Gastrocnemius medialis (tissue), 4 donors: ENCODE data around the gene PIK3R3. TPM values are rescaled to one million over a fixed set of nuclear protein-coding genes. Genes with fewer than 3 reads are reported as not detected.
A peak's percentile ranks its signal among the peaks of the same experiment; 100 is the strongest.

Source experiments
- ATAC-seq, 2 donors: fragments of 150-250 bp; one replicate each; pipeline ENCODE4 v1.9.1; 2016
- DNase-seq, 2 donors: peaks; one replicate each; pipeline ENCODE4 v3.0.0-alpha.2; 2019
- H3K27ac ChIP-seq, 4 donors: fragments of 200-600 bp; sonication (generic); 1 replicate in 1 of 4; 2 replicates in 3 of 4; pipeline ENCODE4 v1.5.1; 2016 to 2018; ENCODE audit warnings: mild to moderate bottlenecking in 2 of 4, moderate library complexity in 1 of 4
- H3K27me3 ChIP-seq, 3 donors: fragments of 200-600 bp; sonication (generic) in 2 of 3; 1 replicate in 1 of 3; 2 replicates in 2 of 3; pipeline versions ENCODE4 v1.5.1 to v1.6.0; 2016 to 2019; ENCODE audit warnings: mild to moderate bottlenecking in 1 of 3, moderate library complexity in 1 of 3
- H3K36me3 ChIP-seq, 2 donors: fragments of 200-600 bp; sonication (generic) in 1 of 2; one replicate each; pipeline ENCODE4 v1.5.1; 2017 to 2018
- H3K4me1 ChIP-seq, 2 donors: fragments of 200-600 bp; sonication (generic) in 1 of 2; one replicate each; pipeline ENCODE4 v1.5.1; 2016 to 2017; ENCODE audit warnings: mild to moderate bottlenecking in 2 of 2
- H3K4me3 ChIP-seq, 4 donors: fragments of 200-600 bp; sonication (generic) in 3 of 4; 1 replicate in 1 of 4; 2 replicates in 3 of 4; pipeline ENCODE4 v1.5.1; 2016 to 2019; ENCODE audit warnings: mild to moderate bottlenecking in 2 of 4
- H3K9me3 ChIP-seq, 3 donors: fragments of 200-600 bp; sonication (generic) in 2 of 3; 1 replicate in 1 of 3; 2 replicates in 2 of 3; pipeline ENCODE4 v1.5.1; 2016 to 2019
- CTCF ChIP-seq, 5 experiments: fragments of 450-650 bp in 3 of 5; fragments of 200-600 bp in 2 of 5; sonication (generic) in 2 of 5; IDR thresholded peaks in 4 of 5; conservative IDR thresholded peaks in 1 of 5; 1 replicate in 4 of 5; 2 replicates in 1 of 5; pipeline ENCODE4 v1.5.1; 2016 to 2019; ENCODE audit warnings: antibody characterized with exemption in 5 of 5, mild to moderate bottlenecking in 3 of 5, moderate library complexity in 3 of 5
- POLR2A ChIP-seq, 2 donors: fragments of 450-650 bp; IDR thresholded peaks; one replicate each; pipeline ENCODE4 v1.6.1; 2017; ENCODE audit warnings: antibody characterized with exemption in 2 of 2, mild to moderate bottlenecking in 2 of 2, moderate library complexity in 2 of 2
- in situ Hi-C, 4 donors: fragments of 200-750 bp; cut with MboI; loops; one replicate each; pipeline versions ENCODE4 v1.15.0 to v1.8.0; 2017; ENCODE audit warnings: low sequenced_read_pairs in 4 of 4
- intact Hi-C: fragments of 100-400 bp; cut with DNase I; formaldehyde crosslinking; loops from one replicate; pipeline ENCODE4 v1.15.1; 2023; ENCODE audit warnings: low total_unique reads
- total RNA-seq, 4 donors: library from RNA; depleted of rRNA; stranded (reverse); fragments of >200 nt; gene quantifications; one replicate each; pipeline versions ENCODE4 v1.1.0 to v1.2.3, GENCODE V29; 2016

The PIK3R3 gene
- total RNA-seq, 4 donors from 2014 or later = 12.1 to 23.8 (median 15.9) TPM

- TF ChIP-seq POLR2A (IDR thresholded peaks at IDR 0.05) (no peak), CTCF (IDR thresholded peaks at IDR 0.05 in 4 of 5, conservative IDR thresholded peaks at IDR 0.05 in 1 of 5) (no peak)
- in situ Hi-C loops = no loop called here
- no peaks in the 10 kb centered on the region for H3K36me3 ChIP-seq
- intact Hi-C loops = no loop called here
- H3K4me1 ChIP-seq = peaks cover 0 to 6% of the 10 kb centered on the region in 2 donors
- H3K9me3 ChIP-seq = no peaks in the 10 kb centered on the region
- no peak for DNase-seq
- H3K27me3 ChIP-seq = no peaks in the 10 kb centered on the region
- ATAC-seq = peak in 1 of 2 donors; percentile 14
- no peak overlapping the region for H3K4me3 ChIP-seq
- no peak overlapping the region for H3K27ac ChIP-seq
Measured at GRCh38 chr1:46070164-46070814, 62.1 kb downstream of the PIK3R3 start.

- DNase-seq = no peak
- Histone ChIP-seq H3K4me3 (no peak overlapping the region), H3K9me3 (no peaks in the 10 kb centered on the region), H3K4me1 (peaks cover 0 to 9% of the 10 kb centered on the region in 2 donors), H3K36me3 (no peaks in the 10 kb centered on the region), H3K27me3 (no peaks in the 10 kb centered on the region), H3K27ac (no peak overlapping the region)
- intact Hi-C loops = no loop called here
- no peak for TF ChIP-seq CTCF (IDR thresholded peaks at IDR 0.05 in 4 of 5, conservative IDR thresholded peaks at IDR 0.05 in 1 of 5)
- TF ChIP-seq POLR2A (IDR thresholded peaks at IDR 0.05) = no peak
- peak in 1 of 2 donors; percentile 25 for ATAC-seq
- in situ Hi-C loops = no loop called here
Measured at GRCh38 chr1:46068525-46068924, 63.9 kb downstream of the PIK3R3 start.

GRCh38 chr1:46067652-46068051 is 64.8 kb downstream of the PIK3R3 start:
- DNase-seq = no peak
- H3K27ac ChIP-seq = no peak overlapping the region
- no peak overlapping the region for H3K4me3 ChIP-seq
- H3K27me3 ChIP-seq = no peaks in the 10 kb centered on the region
- H3K9me3 ChIP-seq = no peaks in the 10 kb centered on the region
- no peak for ATAC-seq
- in situ Hi-C loops = no loop called here
- TF ChIP-seq CTCF (IDR thresholded peaks at IDR 0.05 in 4 of 5, conservative IDR thresholded peaks at IDR 0.05 in 1 of 5) (no peak), POLR2A (IDR thresholded peaks at IDR 0.05) (no peak)
- intact Hi-C loops = no loop called here
- H3K36me3 ChIP-seq = no peaks in the 10 kb centered on the region
- H3K4me1 ChIP-seq = peaks cover 0 to 9% of the 10 kb centered on the region in 2 donors

GRCh38 chr1:46065405-46065804 is 67.0 kb downstream of the PIK3R3 start:
- no peak overlapping the region for H3K4me3 ChIP-seq
- H3K9me3 ChIP-seq = no peaks in the 10 kb centered on the region
- H3K27me3 ChIP-seq = no peaks in the 10 kb centered on the region
- H3K27ac ChIP-seq = no peak overlapping the region
- no peak for ATAC-seq
- H3K36me3 ChIP-seq = peaks cover 0 to 9% of the 10 kb centered on the region in 2 donors
- intact Hi-C loops = no loop called here
- peaks cover 0 to 9% of the 10 kb centered on the region in 2 donors for H3K4me1 ChIP-seq
- DNase-seq = no peak
- in situ Hi-C loops = no loop called here
- TF ChIP-seq POLR2A (IDR thresholded peaks at IDR 0.05) = no peak
- no peak for TF ChIP-seq CTCF (IDR thresholded peaks at IDR 0.05 in 4 of 5, conservative IDR thresholded peaks at IDR 0.05 in 1 of 5)

- no peaks in the 10 kb centered on the region for H3K9me3 ChIP-seq
- no peak for DNase-seq
- TF ChIP-seq CTCF (IDR thresholded peaks at IDR 0.05 in 4 of 5, conservative IDR thresholded peaks at IDR 0.05 in 1 of 5) = no peak
- no peak for TF ChIP-seq POLR2A (IDR thresholded peaks at IDR 0.05)
- in situ Hi-C loops = no loop called here
- intact Hi-C loops = no loop called here
- H3K4me3 ChIP-seq = no peak overlapping the region
- H3K36me3 ChIP-seq = peaks cover 0 to 9% of the 10 kb centered on the region in 2 donors
- no peak overlapping the region for H3K27ac ChIP-seq
- no peak for ATAC-seq
- H3K27me3 ChIP-seq = no peaks in the 10 kb centered on the region
- H3K4me1 ChIP-seq = peaks cover 0 to 9% of the 10 kb centered on the region in 2 donors
Measured at GRCh38 chr1:46064708-46065107, 67.7 kb downstream of the PIK3R3 start.
